Activated naive CD4-positive, alpha-beta T cell treated with anti-CD3 and anti-CD28 coated beads for 36 hours (primary cell): ENCODE results near the gene MPP3. TPM values are rescaled to one million over a fixed set of nuclear protein-coding genes. Genes with fewer than 3 reads are reported as not detected.

ENCODE experiments used
- CTCF ChIA-PET: fragments of 350-600 bp; sonication (Branson Sonifier 250); formaldehyde crosslinking; loops from one replicate; lab custom pipeline; 2021; ENCODE audit warnings: antibody characterized with exemption; lab: Charles Lee
- DNase-seq: peaks from one replicate; pipeline ENCODE4 v3.0.0-alpha.2; 2020
- H3K27ac Mint-ChIP-seq: one replicate; pipeline ENCODE4 v1.8.0; 2021; ENCODE audit warnings: mild to moderate bottlenecking, mixed read lengths
- H3K27me3 Mint-ChIP-seq: one replicate; pipeline ENCODE4 v1.8.0; 2021; ENCODE audit warnings: low read depth, mixed read lengths
- H3K36me3 Mint-ChIP-seq: one replicate; pipeline ENCODE4 v1.8.0; 2021; ENCODE audit warnings: low read depth, mixed read lengths
- H3K4me1 Mint-ChIP-seq: one replicate; pipeline ENCODE4 v1.8.0; 2021; ENCODE audit warnings: low read depth, mixed read lengths
- H3K4me3 Mint-ChIP-seq: one replicate; pipeline ENCODE4 v1.8.0; 2021; ENCODE audit warnings: mild to moderate bottlenecking, moderate library complexity, mixed read lengths
- H3K9me3 Mint-ChIP-seq: one replicate; pipeline ENCODE4 v1.8.0; 2021; ENCODE audit warnings: mixed read lengths
- intact Hi-C: fragments of 100-400 bp; cut with micrococcal nuclease; formaldehyde crosslinking; loops from one replicate; pipeline ENCODE4 v1.15.1; 2023
- total RNA-seq, 2 experiments: library from RNA; stranded (reverse); gene quantifications; one replicate each; pipeline ENCODE4 v1.2.3, GENCODE V29; 2021

MPP3 gene
- total RNA-seq, 2 experiments from 2014 or later, result 0.30 to 0.33 TPM

- no peak within 1 kb of the TSS for H3K27ac Mint-ChIP-seq
- intact Hi-C loops, result loop anchor here (2.0 kb wide), 1 partner anchor 68 kb away; the partner anchor contains the start of gene CD300LG
- H3K27me3 Mint-ChIP-seq, result peaks cover 13% of the 10 kb centered on the region
Observed at GRCh38 chr17:43778337-43779144, 54.4 kb downstream of the MPP3 start, which contains the start of gene DUSP3. Gene DUSP3, minus strand, starts transcription at chr17:43778977. Its CDS starts 53 bp downstream, at chr17:43778924.

GRCh38 chr17:43774304-43775250, 58.4 kb downstream of the MPP3 start:
- intact Hi-C loops, result no loop called here
- no peak for DNase-seq
- Mint-ChIP-seq H3K9me3 (no peaks in the 10 kb centered on the region), H3K4me1 (peaks cover 9% of the 10 kb centered on the region), H3K27ac (no peak overlapping the region), H3K27me3 (no peaks in the 10 kb centered on the region), H3K36me3 (peaks cover 19% of the 10 kb centered on the region), H3K4me3 (no peak overlapping the region)
- CTCF ChIA-PET, result interaction anchor here (0.7 to 2.7 kb wide), 4 partner anchors 8 to 198 kb away, joined by 3 to 15 read pairs (median 4); no protein-coding TSS in a partner anchor

More at GRCh38 chr17:43778337-43779144, 54.4 kb downstream of the MPP3 start, which contains the start of gene DUSP3:
- DNase-seq, result peak; percentile 70
- Mint-ChIP-seq H3K4me3 (peak within 1 kb of the TSS; percentile 78), H3K36me3 (peaks cover 1% of the 10 kb centered on the region), H3K9me3 (no peaks in the 10 kb centered on the region), H3K4me1 (peaks cover 9% of the 10 kb centered on the region)
- CTCF ChIA-PET, result interaction anchor here (1.0 kb wide), 2 partner anchors 12 to 13 kb away, joined by 3 to 4 read pairs; no protein-coding TSS in a partner anchor

GRCh38 chr17:43772877-43773648, 59.9 kb downstream of the MPP3 start:
- intact Hi-C loops, result no loop called here

GRCh38 chr17:43771463-43771862, 61.5 kb downstream of the MPP3 start:
- H3K36me3 Mint-ChIP-seq, result peaks cover 20% of the 10 kb centered on the region
- H3K9me3 Mint-ChIP-seq, result no peaks in the 10 kb centered on the region
- no peak overlapping the region for H3K4me3 Mint-ChIP-seq
- no peak for DNase-seq
- peaks cover under 1% of the 10 kb centered on the region for H3K4me1 Mint-ChIP-seq
- H3K27ac Mint-ChIP-seq, result no peak overlapping the region
- CTCF ChIA-PET, result interaction anchor here (0.6 kb wide), 1 partner anchor 126 kb away, joined by 7 read pairs; no protein-coding TSS in a partner anchor
- intact Hi-C loops, result no loop called here
- H3K27me3 Mint-ChIP-seq, result no peaks in the 10 kb centered on the region

More at GRCh38 chr17:43772877-43773648, 59.9 kb downstream of the MPP3 start:
- DNase-seq, result no peak
- Mint-ChIP-seq H3K4me1 (peaks cover 4% of the 10 kb centered on the region), H3K27me3 (no peaks in the 10 kb centered on the region), H3K9me3 (no peaks in the 10 kb centered on the region), H3K4me3 (no peak overlapping the region), H3K27ac (no peak overlapping the region), H3K36me3 (peaks cover 20% of the 10 kb centered on the region)
- CTCF ChIA-PET, result interaction anchor here (0.9 to 1.7 kb wide), 3 partner anchors 12 to 78 kb away, joined by 3 to 4 read pairs (median 4); partner anchors contain the start of gene SOST

- Mint-ChIP-seq H3K27ac (no peak overlapping the region), H3K4me1 (no peaks in the 10 kb centered on the region), H3K4me3 (no peak overlapping the region), H3K9me3 (no peaks in the 10 kb centered on the region), H3K36me3 (peaks cover 22% of the 10 kb centered on the region), H3K27me3 (no peaks in the 10 kb centered on the region)
- CTCF ChIA-PET, result no interaction called here
- intact Hi-C loops, result no loop called here
- no peak for DNase-seq
Observed at GRCh38 chr17:43770957-43771356, 62.0 kb downstream of the MPP3 start.

GRCh38 chr17:43769859-43770258, 63.1 kb downstream of the MPP3 start:
- CTCF ChIA-PET, result interaction anchor here (5.0 kb wide), 1 partner anchor 76 kb away, joined by 70 read pairs; no protein-coding TSS in a partner anchor
- H3K4me1 Mint-ChIP-seq, result no peaks in the 10 kb centered on the region
- H3K4me3 Mint-ChIP-seq, result no peak overlapping the region
- H3K36me3 Mint-ChIP-seq, result peaks cover 22% of the 10 kb centered on the region
- intact Hi-C loops, result no loop called here
- H3K27ac Mint-ChIP-seq, result no peak overlapping the region
- H3K27me3 Mint-ChIP-seq, result no peaks in the 10 kb centered on the region
- DNase-seq, result no peak
- no peaks in the 10 kb centered on the region for H3K9me3 Mint-ChIP-seq

GRCh38 chr17:43769426-43769825, 63.5 kb downstream of the MPP3 start:
- peaks cover 21% of the 10 kb centered on the region for H3K36me3 Mint-ChIP-seq
- CTCF ChIA-PET, result interaction anchor here (5.0 kb wide), 1 partner anchor 75 kb away, joined by 70 read pairs; no protein-coding TSS in a partner anchor
- no peak overlapping the region for H3K4me3 Mint-ChIP-seq
- no peak for DNase-seq
- no peak overlapping the region for H3K27ac Mint-ChIP-seq
- no peaks in the 10 kb centered on the region for H3K4me1 Mint-ChIP-seq
- intact Hi-C loops, result no loop called here
- no peaks in the 10 kb centered on the region for H3K27me3 Mint-ChIP-seq
- H3K9me3 Mint-ChIP-seq, result no peaks in the 10 kb centered on the region

GRCh38 chr17:43768943-43769342, 64.0 kb downstream of the MPP3 start:
- Mint-ChIP-seq H3K27me3 (no peaks in the 10 kb centered on the region), H3K9me3 (no peaks in the 10 kb centered on the region), H3K4me3 (no peak overlapping the region), H3K36me3 (peaks cover 21% of the 10 kb centered on the region), H3K4me1 (no peaks in the 10 kb centered on the region), H3K27ac (no peak overlapping the region)
- CTCF ChIA-PET, result interaction anchor here (0.6 to 5.0 kb wide), 2 partner anchors 23 to 75 kb away, joined by 3 to 70 read pairs; no protein-coding TSS in a partner anchor
- intact Hi-C loops, result no loop called here
- DNase-seq, result no peak

GRCh38 chr17:43768382-43768781, 64.6 kb downstream of the MPP3 start:
- no peak for DNase-seq
- Mint-ChIP-seq H3K4me1 (no peaks in the 10 kb centered on the region), H3K4me3 (no peak overlapping the region), H3K9me3 (no peaks in the 10 kb centered on the region), H3K27me3 (no peaks in the 10 kb centered on the region), H3K27ac (no peak overlapping the region), H3K36me3 (peaks cover 19% of the 10 kb centered on the region)
- CTCF ChIA-PET, result interaction anchor here (0.6 to 5.0 kb wide), 5 partner anchors 8 to 74 kb away, joined by 3 to 70 read pairs (median 7); partner anchors contain the start of gene CFAP97D1
- intact Hi-C loops, result no loop called here

GRCh38 chr17:43767713-43768059, 65.3 kb downstream of the MPP3 start:
- no peaks in the 10 kb centered on the region for H3K4me1 Mint-ChIP-seq
- H3K27me3 Mint-ChIP-seq, result no peaks in the 10 kb centered on the region
- no peak overlapping the region for H3K4me3 Mint-ChIP-seq
- peaks cover 12% of the 10 kb centered on the region for H3K36me3 Mint-ChIP-seq
- H3K9me3 Mint-ChIP-seq, result no peaks in the 10 kb centered on the region
- no peak for DNase-seq
- H3K27ac Mint-ChIP-seq, result no peak overlapping the region
- CTCF ChIA-PET, result interaction anchor here (0.6 to 5.0 kb wide), 25 partner anchors 9 to 349 kb away, joined by 3 to 70 read pairs (median 4); partner anchors contain the start of genes CFAP97D1 and SOST
- intact Hi-C loops, result no loop called here

- intact Hi-C loops, result no loop called here
- no peak overlapping the region for H3K27ac Mint-ChIP-seq
- no peaks in the 10 kb centered on the region for H3K4me1 Mint-ChIP-seq
- no peaks in the 10 kb centered on the region for H3K9me3 Mint-ChIP-seq
- H3K27me3 Mint-ChIP-seq, result no peaks in the 10 kb centered on the region
- DNase-seq, result no peak
- CTCF ChIA-PET, result interaction anchor here (0.6 to 5.0 kb wide), 31 partner anchors 8 to 349 kb away, joined by 3 to 70 read pairs (median 4); partner anchors contain the start of genes CFAP97D1, DUSP3 and SOST
- no peak overlapping the region for H3K4me3 Mint-ChIP-seq
- peaks cover 8% of the 10 kb centered on the region for H3K36me3 Mint-ChIP-seq
Observed at GRCh38 chr17:43767053-43767712, 65.8 kb downstream of the MPP3 start.
